HCT116 (cell line): ENCODE data around the gene GPR3. TPM values are rescaled to one million over a fixed set of nuclear protein-coding genes. Genes with fewer than 3 reads are reported as not detected.
A peak's percentile ranks its signal among the peaks of the same experiment; 100 is the strongest.

Source experiments
- ATAC-seq: fragments of 200-7000 bp; cut with Tn5 transposase; 2 replicates; pipeline ENCODE4 v1.9.1; 2020; ENCODE audit warnings: mild to moderate bottlenecking, moderate library complexity
- BruUV-seq: library from RNA; stranded (reverse); fragments of 400-500 nt; replicated peaks from 2 replicates; lab custom pipeline; 2021; lab: Mats Ljungman, UMichigan
- CTCF ChIA-PET: fragments of 300-600 bp; sonication (Branson Sonifier 250); formaldehyde crosslinking; loops from one replicate; lab custom pipeline; 2021; ENCODE audit warnings: antibody characterized with exemption; lab: Charles Lee
- POLR2A ChIA-PET: fragments of 300-600, 350-600 bp; sonication (Branson Sonifier 250); formaldehyde crosslinking; loops from one replicate; lab custom pipeline; 2021; ENCODE audit warnings: antibody characterized with exemption; lab: Charles Lee
- RAD21 ChIA-PET, 2 experiments: fragments of 300-600 bp; sonication (Branson Sonifier 250); formaldehyde crosslinking; loops; one replicate each; lab custom pipeline; 2023; ENCODE audit warnings: low total read pairs in 2 of 2; ENCODE audit not compliant: uncharacterized antibody in 2 of 2, unreplicated experiment in 2 of 2, low non-redundant PET in 1 of 2; lab: Charles Lee
- DNase-seq: peaks from one replicate; pipeline ENCODE4 v3.0.0-alpha.2; 2010; ENCODE audit warnings: low read depth, low spot score
- H2AFZ ChIP-seq: fragments of 200-600 bp; shearing (Covaris generic), sonication (generic); 2 replicates; pipeline ENCODE4 v1.6.1; 2017; ENCODE audit warnings: low read depth, mixed run types, mixed read lengths, antibody characterized with exemption, low read length; ENCODE audit not compliant: poor library complexity, severe bottlenecking
- H3K27ac ChIP-seq: 2 replicates; pipeline ENCODE4 v1.5.1; 2012; ENCODE audit warnings: low read depth, low read length
- H3K27me3 ChIP-seq: fragments of 200-600 bp; sonication (generic); 2 replicates; pipeline ENCODE4 v1.6.1; 2016; ENCODE audit warnings: mixed run types, low read length, mixed read lengths; ENCODE audit not compliant: insufficient read depth
- H3K36me3 ChIP-seq, 2 experiments: fragments of 200-500 bp in 1 of 2; fragments of 200-600 bp in 1 of 2; sonication (Bioruptor generic) in 1 of 2; sonication (generic) in 1 of 2; 2 replicates each; pipeline versions ENCODE4 v1.5.1 to v1.6.1; 2014 to 2016; ENCODE audit warnings: low read length in 2 of 2, inconsistent platforms in 1 of 2, mixed read lengths in 1 of 2, mixed run types in 1 of 2; ENCODE audit not compliant: insufficient read depth in 2 of 2, control insufficient read depth in 1 of 2
- H3K4me1 ChIP-seq, 2 experiments: fragments of 200-600 bp in 1 of 2; sonication (generic) in 1 of 2; 2 replicates each; pipeline versions ENCODE4 v1.5.1 to v1.6.1; 2012 to 2017; ENCODE audit warnings: low read length in 2 of 2, inconsistent platforms in 1 of 2, mild to moderate bottlenecking in 1 of 2, mixed read lengths in 1 of 2, mixed run types in 1 of 2, moderate library complexity in 1 of 2; ENCODE audit not compliant: insufficient read depth in 2 of 2, control insufficient read depth in 1 of 2
- H3K4me2 ChIP-seq: fragments of 200-600 bp; sonication (generic); 2 replicates; pipeline ENCODE4 v1.6.1; 2017; ENCODE audit warnings: mixed run types, low read length, mixed read lengths
- H3K4me3 ChIP-seq, 2 experiments: fragments of 200-600 bp in 1 of 2; sonication (generic) in 1 of 2; replicated peaks in 1 of 2; 2 replicates each; pipeline ENCODE4 v1.5.1; 2011 to 2016; ENCODE audit warnings: low read length in 2 of 2, control low read depth in 1 of 2, low read depth in 1 of 2, mild to moderate bottlenecking in 1 of 2, mixed read lengths in 1 of 2, mixed run types in 1 of 2
- H3K79me2 ChIP-seq: fragments of 200-600 bp; sonication (generic); 2 replicates; pipeline ENCODE4 v1.6.1; 2017; ENCODE audit warnings: mild to moderate bottlenecking, mixed run types, low read length, moderate library complexity, mixed read lengths; ENCODE audit not compliant: insufficient read depth
- H3K9ac ChIP-seq: fragments of 200-600 bp; sonication (generic); 2 replicates; pipeline ENCODE4 v1.6.1; 2016; ENCODE audit warnings: low read length, mixed read lengths
- H3K9me2 ChIP-seq: fragments of 200-600 bp; sonication (generic), shearing (Covaris generic); 2 replicates; pipeline ENCODE4 v1.6.1; 2017; ENCODE audit warnings: mixed run types, mild to moderate bottlenecking, moderate library complexity; ENCODE audit not compliant: insufficient read depth
- H3K9me3 ChIP-seq, 2 experiments: fragments of 200-500 bp in 1 of 2; fragments of 200-600 bp in 1 of 2; sonication (Bioruptor generic) in 1 of 2; sonication (generic) in 1 of 2; 2 replicates each; pipeline ENCODE4 v1.6.1; 2014 to 2017; ENCODE audit warnings: low read length in 2 of 2, mixed read lengths in 2 of 2, inconsistent platforms in 1 of 2, low read depth in 1 of 2, mild to moderate bottlenecking in 1 of 2, mixed run types in 1 of 2, moderate library complexity in 1 of 2; ENCODE audit not compliant: control insufficient read depth in 1 of 2, insufficient read depth in 1 of 2
- H4K20me1 ChIP-seq: fragments of 200-600 bp; sonication (generic), shearing (Covaris generic); 2 replicates; pipeline ENCODE4 v1.6.1; 2017; ENCODE audit warnings: mixed run types, mild to moderate bottlenecking, moderate library complexity; ENCODE audit not compliant: insufficient read depth
- CEBPB ChIP-seq: IDR thresholded peaks from 2 replicates; pipeline ENCODE4 v1.6.1; 2012; ENCODE audit warnings: low read depth
- EZH2phosphoT487 ChIP-seq: fragments of 200-600 bp; IDR thresholded peaks from 2 replicates; pipeline ENCODE4 v1.6.1; 2018; ENCODE audit warnings: antibody characterized with exemption, borderline replicate concordance
- POLR2A ChIP-seq: IDR thresholded peaks from 2 replicates; pipeline ENCODE4 v1.7.0; 2011; ENCODE audit warnings: borderline replicate concordance; ENCODE audit not compliant: insufficient read depth, insufficient read length; ENCODE audit errors: extremely low read depth
- RAD21 ChIP-seq: IDR thresholded peaks from 2 replicates; pipeline ENCODE4 v1.6.1; 2012; ENCODE audit warnings: low read depth, mild to moderate bottlenecking
- SIN3A ChIP-seq: IDR thresholded peaks from 2 replicates; pipeline ENCODE4 v1.6.1; 2012; ENCODE audit warnings: low read depth
- SRF ChIP-seq: IDR thresholded peaks from 2 replicates; pipeline ENCODE4 v1.6.1; 2012; ENCODE audit warnings: low read depth
- ZNF274 ChIP-seq: fragments of 200-500 bp; sonication (Bioruptor generic); IDR thresholded peaks from 2 replicates; pipeline ENCODE4 v1.6.1; 2014; ENCODE audit warnings: mild to moderate bottlenecking, low read depth, low read length, inconsistent platforms
- intact Hi-C: fragments of 100-400 bp; cut with micrococcal nuclease; formaldehyde crosslinking; loops from 2 replicates; pipeline ENCODE4 v1.10.0; 2022
- total RNA-seq: library from RNA; stranded (reverse); gene quantifications from one replicate; pipeline ENCODE4 v1.2.1, GENCODE V29; 2021; ENCODE audit not compliant: unreplicated experiment
- TF ChIP-seq, protein P1 (sequence below): IDR thresholded peaks from 2 replicates; pipeline ENCODE4 v1.6.1; 2012
- TF ChIP-seq, protein P2 (sequence below), 3 experiments: fragments of 200-600 bp in 1 of 3; sonication (generic) in 1 of 3; IDR thresholded peaks in 2 of 3; conservative IDR thresholded peaks in 1 of 3; 2 replicates each; pipeline ENCODE4 v1.5.1; 2012 to 2017; ENCODE audit warnings: low read depth in 2 of 3, low read length in 2 of 3, antibody characterized with exemption in 1 of 3, borderline replicate concordance in 1 of 3, control low read depth in 1 of 3, mild to moderate bottlenecking in 1 of 3, mixed read lengths in 1 of 3, mixed run types in 1 of 3, moderate library complexity in 1 of 3; ENCODE audit not compliant: insufficient read depth in 1 of 3
- TF ChIP-seq, protein P3 (sequence below): IDR thresholded peaks from 2 replicates; pipeline ENCODE4 v1.6.1; 2012

The GPR3 gene
- total RNA-seq, 1 experiment from 2014 or later = 2.8 TPM

DNA sequence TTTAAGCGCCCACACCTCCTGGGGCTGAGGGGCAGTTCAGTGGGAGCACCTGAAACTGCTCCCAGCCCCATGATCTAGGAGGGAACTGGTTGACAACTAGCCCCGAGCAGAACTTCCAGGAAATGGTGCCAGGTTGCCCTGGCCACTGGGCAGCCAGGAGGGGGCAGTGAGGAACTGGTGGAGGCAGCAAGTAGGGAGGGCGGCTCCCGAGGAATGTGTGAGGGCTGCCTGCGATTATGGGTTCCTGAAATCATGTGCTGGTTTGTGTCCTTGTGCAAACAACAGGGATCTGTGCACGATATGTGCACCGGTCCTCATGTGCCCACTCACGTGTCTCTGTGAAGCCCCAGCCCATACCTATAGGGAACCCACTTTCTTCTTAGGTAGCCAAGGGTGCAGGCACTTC lies 9.9 kb downstream of the GPR3 start:
- no peak overlapping the region for H3K27ac ChIP-seq
- intact Hi-C loops = no loop called here
- no peaks in the 10 kb centered on the region for H3K9me3 ChIP-seq
- no peak overlapping the region for H3K4me3 ChIP-seq
- BruUV-seq = no TSS peak
- no peaks in the 10 kb centered on the region for H3K79me2 ChIP-seq
- ChIA-PET CTCF (interaction anchor here (1.0 to 1.4 kb wide), 2 partner anchors 17 to 155 kb away, joined by 3 read pairs; no protein-coding TSS in a partner anchor), RAD21 (interaction anchor here in 1 of 2 experiments (0.6 kb wide), 1 partner anchor 98 kb away, joined by 3 read pairs; no protein-coding TSS in a partner anchor), POLR2A (no interaction called here)
- no peaks in the 10 kb centered on the region for H3K9me2 ChIP-seq
- H3K4me1 ChIP-seq = peaks cover 0 to 10% of the 10 kb centered on the region in 2 experiments; a peak in 2 of 4 replicates
- peak; percentile 71 for ATAC-seq
- H2AFZ ChIP-seq = no peak overlapping the region
- no peaks in the 10 kb centered on the region for H4K20me1 ChIP-seq
- TF ChIP-seq CEBPB = no peak
- TF ChIP-seq, protein P1, sequence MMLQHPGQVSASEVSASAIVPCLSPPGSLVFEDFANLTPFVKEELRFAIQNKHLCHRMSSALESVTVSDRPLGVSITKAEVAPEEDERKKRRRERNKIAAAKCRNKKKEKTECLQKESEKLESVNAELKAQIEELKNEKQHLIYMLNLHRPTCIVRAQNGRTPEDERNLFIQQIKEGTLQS = no peak
- TF ChIP-seq RAD21 = peak; percentile 63
- TF ChIP-seq, protein P2, sequence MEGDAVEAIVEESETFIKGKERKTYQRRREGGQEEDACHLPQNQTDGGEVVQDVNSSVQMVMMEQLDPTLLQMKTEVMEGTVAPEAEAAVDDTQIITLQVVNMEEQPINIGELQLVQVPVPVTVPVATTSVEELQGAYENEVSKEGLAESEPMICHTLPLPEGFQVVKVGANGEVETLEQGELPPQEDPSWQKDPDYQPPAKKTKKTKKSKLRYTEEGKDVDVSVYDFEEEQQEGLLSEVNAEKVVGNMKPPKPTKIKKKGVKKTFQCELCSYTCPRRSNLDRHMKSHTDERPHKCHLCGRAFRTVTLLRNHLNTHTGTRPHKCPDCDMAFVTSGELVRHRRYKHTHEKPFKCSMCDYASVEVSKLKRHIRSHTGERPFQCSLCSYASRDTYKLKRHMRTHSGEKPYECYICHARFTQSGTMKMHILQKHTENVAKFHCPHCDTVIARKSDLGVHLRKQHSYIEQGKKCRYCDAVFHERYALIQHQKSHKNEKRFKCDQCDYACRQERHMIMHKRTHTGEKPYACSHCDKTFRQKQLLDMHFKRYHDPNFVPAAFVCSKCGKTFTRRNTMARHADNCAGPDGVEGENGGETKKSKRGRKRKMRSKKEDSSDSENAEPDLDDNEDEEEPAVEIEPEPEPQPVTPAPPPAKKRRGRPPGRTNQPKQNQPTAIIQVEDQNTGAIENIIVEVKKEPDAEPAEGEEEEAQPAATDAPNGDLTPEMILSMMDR (IDR thresholded peaks at IDR 0.05 in 2 of 3, conservative IDR thresholded peaks at IDR 0.05 in 1 of 3; ENCODE audit: borderline replicate concordance in 1 of 3, insufficient read depth in 1 of 3, low read depth in 2 of 3, low read length in 2 of 3) = peak; percentile 40 to 54 (median 43); a peak in 4 of 6 replicates
- H3K36me3 ChIP-seq = no peaks in the 10 kb centered on the region; a peak in 1 of 4 replicates
- no peak overlapping the region for H3K9ac ChIP-seq
- no peaks in the 10 kb centered on the region for H3K27me3 ChIP-seq
- DNase-seq = no peak
- H3K4me2 ChIP-seq = no peak overlapping the region

DNA sequence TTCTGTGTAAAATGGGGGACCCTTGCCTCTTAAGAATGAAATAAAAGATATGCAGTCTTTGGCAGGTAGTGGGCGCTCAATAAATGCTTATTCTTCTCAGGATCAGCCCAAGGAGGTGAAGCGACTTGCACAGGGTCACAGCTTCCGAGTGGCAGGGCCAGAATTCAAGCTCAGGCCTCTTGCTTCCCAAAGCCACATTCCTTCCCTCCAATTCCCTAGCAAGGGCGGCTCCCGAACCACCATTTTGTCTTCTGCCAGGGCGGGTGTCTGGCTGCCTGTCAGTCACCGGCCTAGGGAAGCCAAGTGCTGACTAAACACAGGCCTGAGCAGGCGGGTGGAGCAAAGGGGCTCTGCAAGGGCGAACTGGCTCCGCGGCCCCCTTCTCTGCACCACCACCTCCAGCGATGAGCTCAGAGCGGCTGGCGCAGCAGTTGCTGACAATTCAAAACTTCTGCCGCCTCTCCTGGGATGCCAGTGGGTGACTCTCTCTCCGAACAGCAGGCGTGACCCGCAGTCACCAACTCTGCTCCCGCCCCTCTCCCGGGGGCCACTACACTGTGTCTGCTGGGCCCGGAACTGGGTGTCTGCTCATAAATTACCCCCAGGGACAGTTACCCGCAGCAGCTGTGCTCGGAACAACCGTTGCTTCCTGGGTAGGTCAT lies 10.8 kb downstream of the GPR3 start:
- intact Hi-C loops = no loop called here
- H3K79me2 ChIP-seq = no peaks in the 10 kb centered on the region
- no peak overlapping the region for H3K9ac ChIP-seq
- H2AFZ ChIP-seq = no peak overlapping the region
- CTCF ChIA-PET = interaction anchor here (1.4 kb wide), 1 partner anchor 154 kb away, joined by 3 read pairs; no protein-coding TSS in a partner anchor
- no peaks in the 10 kb centered on the region for H4K20me1 ChIP-seq
- RAD21 ChIA-PET = no interaction called here
- H3K27ac ChIP-seq = no peak overlapping the region
- no peak for TF ChIP-seq ZNF274
- TF ChIP-seq SRF = no peak
- TF ChIP-seq, protein P3, sequence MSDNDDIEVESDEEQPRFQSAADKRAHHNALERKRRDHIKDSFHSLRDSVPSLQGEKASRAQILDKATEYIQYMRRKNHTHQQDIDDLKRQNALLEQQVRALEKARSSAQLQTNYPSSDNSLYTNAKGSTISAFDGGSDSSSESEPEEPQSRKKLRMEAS = no peak
- TF ChIP-seq, protein P1 = no peak
- no peak for TF ChIP-seq POLR2A
- no peak for TF ChIP-seq EZH2phosphoT487
- TF ChIP-seq RAD21 = peak; percentile 51
- TF ChIP-seq SIN3A = no peak
- TF ChIP-seq, protein P2 (IDR thresholded peaks at IDR 0.05 in 2 of 3, conservative IDR thresholded peaks at IDR 0.05 in 1 of 3; ENCODE audit: borderline replicate concordance in 1 of 3, insufficient read depth in 1 of 3, low read depth in 2 of 3, low read length in 2 of 3) = peak in 2 of 3 experiments; percentile 31 to 42; a peak in 2 of 6 replicates
- H3K9me3 ChIP-seq = no peaks in the 10 kb centered on the region
- ATAC-seq = peak; percentile 35; the same call in 1 of the 2 replicates
- H3K9me2 ChIP-seq = no peaks in the 10 kb centered on the region
- no peaks in the 10 kb centered on the region for H3K27me3 ChIP-seq
- peaks cover 0 to 10% of the 10 kb centered on the region in 2 experiments; a peak in 1 of 4 replicates for H3K4me1 ChIP-seq
- no peak overlapping the region for H3K4me2 ChIP-seq
- H3K4me3 ChIP-seq = no peak overlapping the region
- peaks cover 0 to 5% of the 10 kb centered on the region in 2 experiments; a peak in 1 of 4 replicates for H3K36me3 ChIP-seq
- POLR2A ChIA-PET = no interaction called here
- no TSS peak for BruUV-seq
- DNase-seq = no peak
